Astrocyte (in vitro differentiated cells and primary cell): ENCODE data around the gene KLHL30. TPM values are rescaled to one million over a fixed set of nuclear protein-coding genes. Genes with fewer than 3 reads are reported as not detected.

Experiments
- DNase-seq: peaks from one replicate; pipeline ENCODE4 v3.0.0-alpha.2; 2010; ENCODE audit warnings: low read depth
- FAIRE-seq: peaks from 2 replicates; lab custom pipeline; 2011; peaks lifted over from hg19 to GRCh38; lab: Jason Lieb, UNC
- H2AFZ ChIP-seq: 2 replicates; pipeline ENCODE4 v1.6.0; 2012; ENCODE audit warnings: low read depth, low read length, inconsistent platforms
- H3K27ac ChIP-seq: 2 replicates; pipeline ENCODE4 v1.5.1; 2011; ENCODE audit warnings: low read depth, low read length, inconsistent platforms
- H3K27me3 ChIP-seq: 2 replicates; pipeline ENCODE4 v1.6.0; 2011; ENCODE audit warnings: low read length, inconsistent platforms; ENCODE audit not compliant: insufficient read depth
- H3K36me3 ChIP-seq: 2 replicates; pipeline ENCODE4 v1.5.1; 2011; ENCODE audit warnings: low read length, inconsistent platforms; ENCODE audit not compliant: insufficient read depth
- H3K4me1 ChIP-seq: 2 replicates; pipeline ENCODE4 v1.5.1; 2011; ENCODE audit warnings: low read length, inconsistent platforms; ENCODE audit not compliant: insufficient read depth
- H3K4me2 ChIP-seq: 2 replicates; pipeline ENCODE4 v1.6.0; 2012; ENCODE audit warnings: low read length, inconsistent platforms
- H3K4me3 ChIP-seq: 2 replicates; pipeline ENCODE4 v1.5.1; 2011; ENCODE audit warnings: low read depth, mild to moderate bottlenecking, low read length, inconsistent platforms; ENCODE audit not compliant: insufficient read depth
- H3K79me2 ChIP-seq: 2 replicates; pipeline ENCODE4 v1.6.0; 2012; ENCODE audit warnings: mild to moderate bottlenecking, low read length, inconsistent platforms; ENCODE audit not compliant: insufficient read depth
- H3K9ac ChIP-seq: 2 replicates; pipeline ENCODE4 v1.6.0; 2012; ENCODE audit warnings: mild to moderate bottlenecking, low read length, inconsistent platforms
- H3K9me3 ChIP-seq: 2 replicates; pipeline ENCODE4 v1.5.1; 2012; ENCODE audit warnings: low read depth, mild to moderate bottlenecking, low read length, inconsistent platforms; ENCODE audit not compliant: insufficient read depth
- H4K20me1 ChIP-seq: 2 replicates; pipeline ENCODE4 v1.6.0; 2012; ENCODE audit warnings: low read length, inconsistent platforms; ENCODE audit not compliant: insufficient read depth
- H3K27ac Mint-ChIP-seq: one replicate; pipeline ENCODE4 v1.8.0; 2021; ENCODE audit warnings: mild to moderate bottlenecking, mixed read lengths; ENCODE audit not compliant: unreplicated experiment
- H3K27me3 Mint-ChIP-seq: one replicate; pipeline ENCODE4 v1.8.0; 2021; ENCODE audit warnings: low read depth, mixed read lengths; ENCODE audit not compliant: unreplicated experiment
- H3K36me3 Mint-ChIP-seq: one replicate; pipeline ENCODE4 v1.8.0; 2021; ENCODE audit warnings: low read depth, mixed read lengths; ENCODE audit not compliant: unreplicated experiment
- H3K4me1 Mint-ChIP-seq: one replicate; pipeline ENCODE4 v1.8.0; 2021; ENCODE audit warnings: low read depth, mixed read lengths; ENCODE audit not compliant: unreplicated experiment
- H3K4me3 Mint-ChIP-seq: one replicate; pipeline ENCODE4 v1.8.0; 2021; ENCODE audit warnings: mild to moderate bottlenecking, moderate library complexity, mixed read lengths; ENCODE audit not compliant: unreplicated experiment
- H3K9me3 Mint-ChIP-seq: one replicate; pipeline ENCODE4 v1.8.0; 2021; ENCODE audit warnings: mild to moderate bottlenecking, mixed read lengths; ENCODE audit not compliant: unreplicated experiment
- CTCF ChIP-seq: IDR thresholded peaks from 2 replicates; pipeline ENCODE4 v1.5.1; 2011; ENCODE audit warnings: low read depth, mild to moderate bottlenecking, inconsistent platforms, low read length, moderate library complexity; ENCODE audit not compliant: insufficient read depth
- EZH2 ChIP-seq: IDR thresholded peaks from 2 replicates; pipeline ENCODE4 v1.6.1; 2012; ENCODE audit warnings: mild to moderate bottlenecking, low read length, inconsistent platforms; ENCODE audit not compliant: insufficient read depth
- total RNA-seq: library from RNA; stranded (reverse); gene quantifications from 2 replicates; pipeline ENCODE4 v1.2.1, GENCODE V29; 2021

Gene KLHL30
- total RNA-seq, 1 donor from 2014 or later: 0.59 TPM

- Mint-ChIP-seq H3K27me3 (no peaks in the 10 kb centered on the region), H3K36me3 (peaks cover 39% of the 10 kb centered on the region), H3K27ac (no peak overlapping the region), H3K4me3 (peak overlapping the region; percentile 29), H3K4me1 (peaks cover 21% of the 10 kb centered on the region), H3K9me3 (no peaks in the 10 kb centered on the region)
- no peaks in the 10 kb centered on the region for H3K4me1 ChIP-seq
- no peak for TF ChIP-seq EZH2
- no peak for TF ChIP-seq CTCF
- H3K36me3 ChIP-seq: peaks cover 69% of the 10 kb centered on the region
- no peak overlapping the region for H2AFZ ChIP-seq
- H4K20me1 ChIP-seq: peaks cover 28% of the 10 kb centered on the region
- FAIRE-seq (no peak), DNase-seq (no peak)
- no peak overlapping the region for H3K4me2 ChIP-seq
- H3K4me3 ChIP-seq: no peak overlapping the region
- no peak overlapping the region for H3K9ac ChIP-seq
- H3K9me3 ChIP-seq: no peaks in the 10 kb centered on the region
- H3K27ac ChIP-seq: no peak overlapping the region
- no peaks in the 10 kb centered on the region for H3K79me2 ChIP-seq
- H3K27me3 ChIP-seq: no peaks in the 10 kb centered on the region
These were observed 42.1 kb downstream of the KLHL30 start for GRCh38 chr2:238180554-238180953.

- no peak overlapping the region for H3K27ac ChIP-seq
- Mint-ChIP-seq H3K4me3 (no peak overlapping the region), H3K27me3 (no peaks in the 10 kb centered on the region), H3K4me1 (peaks cover 21% of the 10 kb centered on the region), H3K9me3 (no peaks in the 10 kb centered on the region), H3K27ac (no peak overlapping the region), H3K36me3 (peaks cover 33% of the 10 kb centered on the region)
- no peak for TF ChIP-seq EZH2
- TF ChIP-seq CTCF: no peak
- no peak overlapping the region for H3K4me2 ChIP-seq
- H2AFZ ChIP-seq: no peak overlapping the region
- no peaks in the 10 kb centered on the region for H3K9me3 ChIP-seq
- H4K20me1 ChIP-seq: peaks cover 28% of the 10 kb centered on the region
- peaks cover 85% of the 10 kb centered on the region for H3K36me3 ChIP-seq
- H3K4me1 ChIP-seq: no peaks in the 10 kb centered on the region
- no peak for DNase-seq
- no peaks in the 10 kb centered on the region for H3K27me3 ChIP-seq
- H3K4me3 ChIP-seq: no peak overlapping the region
- peaks cover 3% of the 10 kb centered on the region for H3K79me2 ChIP-seq
- H3K9ac ChIP-seq: no peak overlapping the region
- no peak for FAIRE-seq
These were observed 43.9 kb downstream of the KLHL30 start for GRCh38 chr2:238182362-238182761.

GRCh38 chr2:238183821-238184220, 45.4 kb downstream of the KLHL30 start:
- H3K4me2 ChIP-seq: peak overlapping the region; percentile 18
- TF ChIP-seq CTCF (no peak), EZH2 (no peak)
- peaks cover 35% of the 10 kb centered on the region for H4K20me1 ChIP-seq
- peak overlapping the region; percentile 75 for H3K27ac Mint-ChIP-seq
- H2AFZ ChIP-seq: no peak overlapping the region
- H3K4me1 Mint-ChIP-seq: peaks cover 21% of the 10 kb centered on the region
- peak; percentile 70 for DNase-seq
- no peaks in the 10 kb centered on the region for H3K9me3 ChIP-seq
- peak overlapping the region; percentile 52 for H3K27ac ChIP-seq
- peak overlapping the region; percentile 33 for H3K9ac ChIP-seq
- no peaks in the 10 kb centered on the region for H3K27me3 ChIP-seq
- H3K36me3 Mint-ChIP-seq: peaks cover 35% of the 10 kb centered on the region
- no peak overlapping the region for H3K4me3 ChIP-seq
- peak overlapping the region; percentile 55 for H3K4me3 Mint-ChIP-seq
- peaks cover 87% of the 10 kb centered on the region for H3K36me3 ChIP-seq
- no peaks in the 10 kb centered on the region for H3K4me1 ChIP-seq
- H3K27me3 Mint-ChIP-seq: no peaks in the 10 kb centered on the region
- FAIRE-seq: no peak
- H3K79me2 ChIP-seq: peaks cover 6% of the 10 kb centered on the region
- no peaks in the 10 kb centered on the region for H3K9me3 Mint-ChIP-seq
